ENCODE data around the gene CACNA1C.

DNA sequence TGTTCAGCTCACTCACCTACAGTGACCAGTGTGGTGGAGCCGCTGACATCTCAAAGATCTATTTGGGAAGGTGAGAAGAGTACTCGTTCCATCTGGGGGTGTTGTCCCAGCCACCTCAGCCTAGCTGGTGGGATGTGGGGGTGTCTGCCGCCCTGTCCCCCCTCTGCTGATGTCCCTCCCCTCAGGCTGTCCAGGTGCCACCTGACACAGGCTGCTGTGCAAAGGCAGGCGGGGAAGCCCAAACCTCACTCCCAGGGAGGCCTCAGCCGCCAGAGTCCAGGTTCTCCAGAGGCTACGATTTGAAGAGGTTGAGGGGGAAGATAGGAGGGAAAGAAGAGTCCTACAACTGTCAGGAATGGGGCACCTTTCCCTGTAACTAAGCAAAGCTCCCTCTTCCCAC, 690.7 kb downstream of the CACNA1C start:
- TF ChIP-seq, protein P1, sequence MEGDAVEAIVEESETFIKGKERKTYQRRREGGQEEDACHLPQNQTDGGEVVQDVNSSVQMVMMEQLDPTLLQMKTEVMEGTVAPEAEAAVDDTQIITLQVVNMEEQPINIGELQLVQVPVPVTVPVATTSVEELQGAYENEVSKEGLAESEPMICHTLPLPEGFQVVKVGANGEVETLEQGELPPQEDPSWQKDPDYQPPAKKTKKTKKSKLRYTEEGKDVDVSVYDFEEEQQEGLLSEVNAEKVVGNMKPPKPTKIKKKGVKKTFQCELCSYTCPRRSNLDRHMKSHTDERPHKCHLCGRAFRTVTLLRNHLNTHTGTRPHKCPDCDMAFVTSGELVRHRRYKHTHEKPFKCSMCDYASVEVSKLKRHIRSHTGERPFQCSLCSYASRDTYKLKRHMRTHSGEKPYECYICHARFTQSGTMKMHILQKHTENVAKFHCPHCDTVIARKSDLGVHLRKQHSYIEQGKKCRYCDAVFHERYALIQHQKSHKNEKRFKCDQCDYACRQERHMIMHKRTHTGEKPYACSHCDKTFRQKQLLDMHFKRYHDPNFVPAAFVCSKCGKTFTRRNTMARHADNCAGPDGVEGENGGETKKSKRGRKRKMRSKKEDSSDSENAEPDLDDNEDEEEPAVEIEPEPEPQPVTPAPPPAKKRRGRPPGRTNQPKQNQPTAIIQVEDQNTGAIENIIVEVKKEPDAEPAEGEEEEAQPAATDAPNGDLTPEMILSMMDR (IDR thresholded peaks at IDR 0.05): no peak
- TF ChIP-seq POLR2A (IDR thresholded peaks at IDR 0.05) (no peak), EP300 (IDR thresholded peaks at IDR 0.05) (no peak)

All from tibial nerve (tissue), 4 donors.